Nephron (organoid): ENCODE measurements around the gene MYOD1.

Source experiments
- H3K27ac Mint-ChIP-seq, 3 experiments: 2 replicates each; pipeline ENCODE4 v1.8.0; 2020; ENCODE audit warnings: mixed read lengths in 3 of 3, mild to moderate bottlenecking in 2 of 3, moderate library complexity in 1 of 3
- H3K27me3 Mint-ChIP-seq: 2 replicates; pipeline ENCODE4 v1.8.0; 2021; ENCODE audit warnings: low read depth, mild to moderate bottlenecking, moderate library complexity, mixed read lengths
- H3K36me3 Mint-ChIP-seq: 2 replicates; pipeline ENCODE4 v1.8.0; 2020; ENCODE audit warnings: low read depth, mixed read lengths
- H3K4me1 Mint-ChIP-seq: 2 replicates; pipeline ENCODE4 v1.8.0; 2020; ENCODE audit warnings: mixed read lengths
- H3K4me3 Mint-ChIP-seq, 3 experiments: 2 replicates each; pipeline ENCODE4 v1.8.0; 2020; ENCODE audit warnings: mild to moderate bottlenecking in 3 of 3, mixed read lengths in 3 of 3, moderate library complexity in 2 of 3
- H3K9me3 Mint-ChIP-seq: 2 replicates; pipeline ENCODE4 v1.8.0; 2020; ENCODE audit warnings: mixed read lengths
- CTCF ChIP-seq, 3 experiments: fragments of 200-600 bp; sonication (generic); IDR thresholded peaks; one replicate each; pipeline ENCODE4 v1.5.0; 2021; ENCODE audit warnings: antibody characterized with exemption in 3 of 3; ENCODE audit not compliant: unreplicated experiment in 3 of 3

MYOD1 gene

GRCh38 chr11:17750801-17751165 is 31.4 kb downstream of the MYOD1 start:
- no peak for TF ChIP-seq CTCF (IDR thresholded peaks at IDR 0.05; ENCODE audit: unreplicated experiment in 3 of 3)
- H3K9me3 Mint-ChIP-seq: no peaks in the 10 kb centered on the region
- H3K4me1 Mint-ChIP-seq: no peaks in the 10 kb centered on the region
- no peak overlapping the region for H3K4me3 Mint-ChIP-seq
- peaks cover 34% of the 10 kb centered on the region for H3K27me3 Mint-ChIP-seq
- no peaks in the 10 kb centered on the region for H3K36me3 Mint-ChIP-seq
- H3K27ac Mint-ChIP-seq: no peak overlapping the region

GRCh38 chr11:17751558-17751957 is 32.2 kb downstream of the MYOD1 start:
- Mint-ChIP-seq H3K27me3 (peaks cover 42% of the 10 kb centered on the region), H3K4me3 (no peak overlapping the region), H3K9me3 (no peaks in the 10 kb centered on the region), H3K36me3 (no peaks in the 10 kb centered on the region), H3K4me1 (no peaks in the 10 kb centered on the region), H3K27ac (no peak overlapping the region)
- no peak for TF ChIP-seq CTCF (IDR thresholded peaks at IDR 0.05; ENCODE audit: unreplicated experiment in 3 of 3)

GRCh38 chr11:17752144-17752543 is 32.8 kb downstream of the MYOD1 start:
- no peak overlapping the region for H3K4me3 Mint-ChIP-seq
- H3K27ac Mint-ChIP-seq: no peak overlapping the region
- H3K36me3 Mint-ChIP-seq: no peaks in the 10 kb centered on the region
- peaks cover 44% of the 10 kb centered on the region for H3K27me3 Mint-ChIP-seq
- no peak for TF ChIP-seq CTCF (IDR thresholded peaks at IDR 0.05; ENCODE audit: unreplicated experiment in 3 of 3)
- H3K4me1 Mint-ChIP-seq: no peaks in the 10 kb centered on the region
- H3K9me3 Mint-ChIP-seq: peaks cover 3% of the 10 kb centered on the region

GRCh38 chr11:17753153-17753552 is 33.8 kb downstream of the MYOD1 start:
- Mint-ChIP-seq H3K4me1 (no peaks in the 10 kb centered on the region), H3K9me3 (peaks cover 3% of the 10 kb centered on the region), H3K36me3 (no peaks in the 10 kb centered on the region), H3K27me3 (peaks cover 42% of the 10 kb centered on the region), H3K27ac (no peak overlapping the region), H3K4me3 (no peak overlapping the region)
- no peak for TF ChIP-seq CTCF (IDR thresholded peaks at IDR 0.05; ENCODE audit: unreplicated experiment in 3 of 3)

GRCh38 chr11:17753641-17754040 is 34.3 kb downstream of the MYOD1 start:
- Mint-ChIP-seq H3K4me1 (no peaks in the 10 kb centered on the region), H3K27ac (no peak overlapping the region), H3K4me3 (no peak overlapping the region), H3K36me3 (no peaks in the 10 kb centered on the region), H3K9me3 (peaks cover 3% of the 10 kb centered on the region), H3K27me3 (peaks cover 41% of the 10 kb centered on the region)
- TF ChIP-seq CTCF (IDR thresholded peaks at IDR 0.05; ENCODE audit: unreplicated experiment in 3 of 3): no peak

GRCh38 chr11:17755891-17756290 is 36.5 kb downstream of the MYOD1 start:
- H3K36me3 Mint-ChIP-seq: no peaks in the 10 kb centered on the region
- TF ChIP-seq CTCF (IDR thresholded peaks at IDR 0.05; ENCODE audit: unreplicated experiment in 3 of 3): no peak
- H3K27ac Mint-ChIP-seq: no peak overlapping the region
- H3K27me3 Mint-ChIP-seq: peaks cover 34% of the 10 kb centered on the region
- H3K4me1 Mint-ChIP-seq: no peaks in the 10 kb centered on the region
- H3K9me3 Mint-ChIP-seq: peaks cover 10% of the 10 kb centered on the region
- H3K4me3 Mint-ChIP-seq: no peak overlapping the region
